ENCODE results near the gene ATP5MG.

GRCh38 chr11:118382954-118383353, 18.5 kb upstream of the ATP5MG start:
- TF ChIP-seq CTCF (conservative IDR thresholded peaks at IDR 0.05; ENCODE audit: low read depth, low read length) (no peak), MAFK (IDR thresholded peaks at IDR 0.05; ENCODE audit: low read depth, low read length) (no peak), BHLHE40 (IDR thresholded peaks at IDR 0.05; ENCODE audit: low read depth, low read length) (no peak), MXI1 (IDR thresholded peaks at IDR 0.05; ENCODE audit: borderline replicate concordance, low read depth, low read length) (no peak), RAD21 (IDR thresholded peaks at IDR 0.05; ENCODE audit: low read length) (no peak), USF2 (IDR thresholded peaks at IDR 0.05; ENCODE audit: low read depth, low read length) (no peak), POLR2A (IDR thresholded peaks at IDR 0.05; ENCODE audit: low read depth, low read length) (no peak), MAZ (IDR thresholded peaks at IDR 0.05; ENCODE audit: borderline replicate concordance, low read depth, low read length) (no peak), ELK1 (IDR thresholded peaks at IDR 0.05; ENCODE audit: borderline replicate concordance, low read depth, low read length) (no peak), SMC3 (IDR thresholded peaks at IDR 0.05; ENCODE audit: low read depth, low read length) (no peak), CEBPB (IDR thresholded peaks at IDR 0.05; ENCODE audit: low read depth, low read length) (0 out of 2 replicates have a peak, but pooled peaks have one; percentile 27)
